H9 (cell line): Measurements from ENCODE around the gene HEATR9. TPM values are rescaled to one million over a fixed set of nuclear protein-coding genes. Genes with fewer than 3 reads are reported as not detected.
A peak's percentile ranks its signal among the peaks of the same experiment; 100 is the strongest.

ENCODE experiments used
- DNase-seq: peaks from one replicate; pipeline ENCODE4 v3.0.0-alpha.2; 2017
- H2AFZ ChIP-seq: one replicate; pipeline ENCODE4 v1.6.1; 2013; ENCODE audit warnings: mild to moderate bottlenecking, low read length, control low read depth, moderate library complexity
- H2AK5ac ChIP-seq: 2 replicates; pipeline ENCODE4 v1.6.1; 2013; ENCODE audit warnings: low read length, control low read depth, mixed read lengths; ENCODE audit not compliant: insufficient read length
- H2BK120ac ChIP-seq: one replicate; pipeline ENCODE4 v1.6.1; 2013; ENCODE audit warnings: low read depth, mild to moderate bottlenecking, low read length, control low read depth, inconsistent platforms; ENCODE audit not compliant: poor library complexity, severe bottlenecking
- H2BK12ac ChIP-seq: 2 replicates; pipeline ENCODE4 v1.6.1; 2013; ENCODE audit warnings: low read length, control low read depth, mixed read lengths, low read depth; ENCODE audit not compliant: insufficient read length
- H2BK15ac ChIP-seq: 2 replicates; pipeline ENCODE4 v1.6.1; 2013; ENCODE audit warnings: low read depth, low read length, control low read depth
- H2BK20ac ChIP-seq: one replicate; pipeline ENCODE4 v1.6.1; 2013; ENCODE audit warnings: low read depth, mild to moderate bottlenecking, low read length, control low read depth, inconsistent platforms; ENCODE audit not compliant: poor library complexity, severe bottlenecking
- H2BK5ac ChIP-seq: 2 replicates; pipeline ENCODE4 v1.6.1; 2013; ENCODE audit warnings: low read length, control low read depth, mixed read lengths; ENCODE audit not compliant: insufficient read length
- H3K14ac ChIP-seq: 2 replicates; pipeline ENCODE4 v1.6.1; 2013; ENCODE audit warnings: low read length, control low read depth; ENCODE audit not compliant: insufficient read depth
- H3K18ac ChIP-seq: 2 replicates; pipeline ENCODE4 v1.6.1; 2013; ENCODE audit warnings: low read depth, mild to moderate bottlenecking, mixed read lengths, low read length, control low read depth; ENCODE audit not compliant: insufficient read length
- H3K23ac ChIP-seq: 2 replicates; pipeline ENCODE4 v1.6.1; 2013; ENCODE audit warnings: low read length, control low read depth, mixed read lengths, low read depth; ENCODE audit not compliant: insufficient read length
- H3K23me2 ChIP-seq: 2 replicates; pipeline ENCODE4 v1.6.1; 2013; ENCODE audit warnings: low read depth, mild to moderate bottlenecking, mixed read lengths, low read length, control low read depth; ENCODE audit not compliant: insufficient read length, poor library complexity, severe bottlenecking
- H3K27ac ChIP-seq: 2 replicates; pipeline ENCODE4 v1.5.1; 2013; ENCODE audit warnings: low read length, control low read depth, mixed read lengths, low read depth; ENCODE audit not compliant: insufficient read length
- H3K27me3 ChIP-seq: 2 replicates; pipeline ENCODE4 v1.6.1; 2013; ENCODE audit warnings: low read length, control low read depth, inconsistent platforms; ENCODE audit not compliant: insufficient read depth
- H3K4ac ChIP-seq: 2 replicates; pipeline ENCODE4 v1.6.1; 2013; ENCODE audit warnings: low read depth, mild to moderate bottlenecking, control low read depth, inconsistent platforms, low read length, moderate library complexity
- H3K4me1 ChIP-seq: 2 replicates; pipeline ENCODE4 v1.6.1; 2013; ENCODE audit warnings: low read length, control low read depth, inconsistent platforms; ENCODE audit not compliant: insufficient read depth
- H3K4me2 ChIP-seq: 2 replicates; pipeline ENCODE4 v1.6.1; 2013; ENCODE audit warnings: low read length, control low read depth, mixed read lengths; ENCODE audit not compliant: insufficient read length, insufficient read depth
- H3K56ac ChIP-seq: 2 replicates; pipeline ENCODE4 v1.6.1; 2013; ENCODE audit warnings: low read depth, mild to moderate bottlenecking, mixed read lengths, low read length, control low read depth; ENCODE audit not compliant: insufficient read length
- H3K79me1 ChIP-seq: 2 replicates; pipeline ENCODE4 v1.6.1; 2013; ENCODE audit warnings: low read depth, mild to moderate bottlenecking, moderate library complexity, low read length, control low read depth, inconsistent platforms; ENCODE audit not compliant: insufficient read depth, poor library complexity, severe bottlenecking
- H3K79me2 ChIP-seq: 2 replicates; pipeline ENCODE4 v1.6.1; 2013; ENCODE audit warnings: low read length, control low read depth, inconsistent platforms; ENCODE audit not compliant: insufficient read depth
- H3K9ac ChIP-seq: 2 replicates; pipeline ENCODE4 v1.6.1; 2013; ENCODE audit warnings: low read length, control low read depth, mixed read lengths; ENCODE audit not compliant: insufficient read length; ENCODE audit errors: extremely low read depth
- H3K9me3 ChIP-seq: one replicate; pipeline ENCODE4 v1.6.1; 2013; ENCODE audit warnings: low read depth, low read length, inconsistent platforms; ENCODE audit not compliant: control insufficient read depth
- H3T11ph ChIP-seq: one replicate; pipeline ENCODE4 v1.6.1; 2013; ENCODE audit warnings: mild to moderate bottlenecking, low read length, control low read depth, inconsistent platforms
- H4K20me1 ChIP-seq: one replicate; pipeline ENCODE4 v1.6.1; 2013; ENCODE audit not compliant: control insufficient read depth, insufficient read length, insufficient read depth
- H4K5ac ChIP-seq: 2 replicates; pipeline ENCODE4 v1.6.1; 2013; ENCODE audit warnings: low read depth, mild to moderate bottlenecking, mixed read lengths, low read length, control low read depth; ENCODE audit not compliant: insufficient read length
- H4K8ac ChIP-seq: replicated peaks from 2 replicates; pipeline ENCODE4 v1.6.1; 2013; ENCODE audit warnings: low read length, control low read depth, mixed read lengths, low read depth; ENCODE audit not compliant: insufficient read length
- H4K91ac ChIP-seq: 2 replicates; pipeline ENCODE4 v1.6.1; 2013; ENCODE audit warnings: low read depth, mild to moderate bottlenecking, moderate library complexity, mixed read lengths, low read length, control low read depth; ENCODE audit not compliant: insufficient read length
- H3K27ac Mint-ChIP-seq, 3 experiments: 2 replicates in 2 of 3; 3 replicates in 1 of 3; pipeline ENCODE4 v1.8.0; 2020 to 2021; ENCODE audit warnings: mixed read lengths in 3 of 3, mild to moderate bottlenecking in 1 of 3, moderate library complexity in 1 of 3
- H3K27me3 Mint-ChIP-seq: 2 replicates; pipeline ENCODE4 v1.8.0; 2021; ENCODE audit warnings: low read depth, mild to moderate bottlenecking, moderate library complexity, mixed read lengths
- H3K36me3 Mint-ChIP-seq, 3 experiments: 2 replicates in 2 of 3; 3 replicates in 1 of 3; pipeline ENCODE4 v1.8.0; 2020 to 2021; ENCODE audit warnings: low read depth in 3 of 3, mixed read lengths in 3 of 3; ENCODE audit not compliant: insufficient read depth in 1 of 3
- H3K4me1 Mint-ChIP-seq, 2 experiments: 2 replicates each; pipeline ENCODE4 v1.8.0; 2020; ENCODE audit warnings: mixed read lengths in 2 of 2
- H3K4me3 Mint-ChIP-seq, 2 experiments: 2 replicates in 1 of 2; 3 replicates in 1 of 2; pipeline ENCODE4 v1.8.0; 2020 to 2021; ENCODE audit warnings: mild to moderate bottlenecking in 2 of 2, mixed read lengths in 2 of 2, moderate library complexity in 1 of 2
- H3K9me3 Mint-ChIP-seq, 2 experiments: 2 replicates in 1 of 2; 3 replicates in 1 of 2; pipeline ENCODE4 v1.8.0; 2020; ENCODE audit warnings: mild to moderate bottlenecking in 2 of 2, mixed read lengths in 2 of 2, moderate library complexity in 1 of 2
- CTCF ChIP-seq: fragments of 200-600 bp; sonication (generic); conservative IDR thresholded peaks from 3 replicates; pipeline ENCODE4 v1.8.0; 2021; ENCODE audit warnings: antibody characterized with exemption, mild to moderate bottlenecking
- WGBS: extraction: QIAGEN DNeasy Blood & Tissue Kit; methylation state at CpG from one replicate; pipeline ENCODE4 v1.1.7; 2013; ENCODE audit warnings: missing lambda C conversion rate, low lambda C conversion rate, mixed read lengths; ENCODE audit not compliant: insufficient read length; ENCODE audit errors: extremely low coverage; 5-methylcytosine and 5-hydroxymethylcytosine counted together
- total RNA-seq: library from RNA; stranded (reverse); gene quantifications from 2 replicates; pipeline ENCODE4 v1.2.1, GENCODE V29; 2021

HEATR9 gene
- total RNA-seq, 1 experiment from 2014 or later = not detected

GRCh38 chr17:35844547-35844946 lies 24.1 kb downstream of the HEATR9 start:
- no peaks in the 10 kb centered on the region for H3K27me3 ChIP-seq
- no peak for DNase-seq
- TF ChIP-seq CTCF = no peak
- no peak overlapping the region for H2AK5ac ChIP-seq
- no peak overlapping the region for H3K4ac ChIP-seq
- no peak overlapping the region for H3K4me2 ChIP-seq
- H3K23me2 ChIP-seq = no peaks in the 10 kb centered on the region
- H2BK120ac ChIP-seq = no peak overlapping the region
- H4K5ac ChIP-seq = no peak overlapping the region
- H3K14ac ChIP-seq = no peak overlapping the region
- H3K18ac ChIP-seq = no peak overlapping the region
- no peak overlapping the region for H2BK5ac ChIP-seq
- no peak overlapping the region for H3K9ac ChIP-seq
- H3K27me3 Mint-ChIP-seq = no peaks in the 10 kb centered on the region; the same call in 1 of the 2 replicates
- H2BK12ac ChIP-seq = no peak overlapping the region
- no peak overlapping the region for H3T11ph ChIP-seq
- no peak overlapping the region for H4K8ac ChIP-seq
- H2AFZ ChIP-seq = no peak overlapping the region
- peaks cover under 1% of the 10 kb centered on the region in 2 experiments; a peak in 3 of 4 replicates for H3K4me1 Mint-ChIP-seq
- H3K27ac Mint-ChIP-seq = peak overlapping the region in 1 of 3 experiments; percentile 19; a peak in 1 of 7 replicates
- peaks cover 3% of the 10 kb centered on the region for H4K20me1 ChIP-seq
- H3K56ac ChIP-seq = no peak overlapping the region
- H3K9me3 ChIP-seq = no peaks in the 10 kb centered on the region
- 100% methylated on average over 5 of the region's 19 CpGs for WGBS
- no peak overlapping the region for H2BK20ac ChIP-seq
- H3K79me1 ChIP-seq = no peaks in the 10 kb centered on the region
- H3K79me2 ChIP-seq = no peaks in the 10 kb centered on the region
- H3K36me3 Mint-ChIP-seq = peaks cover 41 to 83% (median 77%) of the 10 kb centered on the region in 3 experiments
- no peak overlapping the region for H2BK15ac ChIP-seq
- no peak overlapping the region for H3K4me3 Mint-ChIP-seq
- no peak overlapping the region for H3K23ac ChIP-seq
- no peaks in the 10 kb centered on the region for H3K9me3 Mint-ChIP-seq
- H3K4me1 ChIP-seq = no peaks in the 10 kb centered on the region
- no peak overlapping the region for H3K27ac ChIP-seq
- no peak overlapping the region for H4K91ac ChIP-seq
